Gastrocnemius medialis (tissue), 4 donors: ENCODE data around the gene MAP2K7. TPM values are rescaled to one million over a fixed set of nuclear protein-coding genes. Genes with fewer than 3 reads are reported as not detected.
A peak's percentile ranks its signal among the peaks of the same experiment; 100 is the strongest.

Experiments used
- ATAC-seq, 2 donors: fragments of 150-250 bp; one replicate each; pipeline ENCODE4 v1.9.1; 2016
- DNase-seq, 2 donors: peaks; one replicate each; pipeline ENCODE4 v3.0.0-alpha.2; 2019
- H3K27ac ChIP-seq, 4 donors: fragments of 200-600 bp; sonication (generic); 1 replicate in 1 of 4; 2 replicates in 3 of 4; pipeline ENCODE4 v1.5.1; 2016 to 2018; ENCODE audit warnings: mild to moderate bottlenecking in 2 of 4, moderate library complexity in 1 of 4
- H3K27me3 ChIP-seq, 3 donors: fragments of 200-600 bp; sonication (generic) in 2 of 3; 1 replicate in 1 of 3; 2 replicates in 2 of 3; pipeline versions ENCODE4 v1.5.1 to v1.6.0; 2016 to 2019; ENCODE audit warnings: mild to moderate bottlenecking in 1 of 3, moderate library complexity in 1 of 3
- H3K36me3 ChIP-seq, 2 donors: fragments of 200-600 bp; sonication (generic) in 1 of 2; one replicate each; pipeline ENCODE4 v1.5.1; 2017 to 2018
- H3K4me1 ChIP-seq, 2 donors: fragments of 200-600 bp; sonication (generic) in 1 of 2; one replicate each; pipeline ENCODE4 v1.5.1; 2016 to 2017; ENCODE audit warnings: mild to moderate bottlenecking in 2 of 2
- H3K4me3 ChIP-seq, 4 donors: fragments of 200-600 bp; sonication (generic) in 3 of 4; 1 replicate in 1 of 4; 2 replicates in 3 of 4; pipeline ENCODE4 v1.5.1; 2016 to 2019; ENCODE audit warnings: mild to moderate bottlenecking in 2 of 4
- H3K9me3 ChIP-seq, 3 donors: fragments of 200-600 bp; sonication (generic) in 2 of 3; 1 replicate in 1 of 3; 2 replicates in 2 of 3; pipeline ENCODE4 v1.5.1; 2016 to 2019
- CTCF ChIP-seq, 5 experiments: fragments of 450-650 bp in 3 of 5; fragments of 200-600 bp in 2 of 5; sonication (generic) in 2 of 5; IDR thresholded peaks in 4 of 5; conservative IDR thresholded peaks in 1 of 5; 1 replicate in 4 of 5; 2 replicates in 1 of 5; pipeline ENCODE4 v1.5.1; 2016 to 2019; ENCODE audit warnings: antibody characterized with exemption in 5 of 5, mild to moderate bottlenecking in 3 of 5, moderate library complexity in 3 of 5
- POLR2A ChIP-seq, 2 donors: fragments of 450-650 bp; IDR thresholded peaks; one replicate each; pipeline ENCODE4 v1.6.1; 2017; ENCODE audit warnings: antibody characterized with exemption in 2 of 2, mild to moderate bottlenecking in 2 of 2, moderate library complexity in 2 of 2
- in situ Hi-C, 4 donors: fragments of 200-750 bp; cut with MboI; loops; one replicate each; pipeline versions ENCODE4 v1.15.0 to v1.8.0; 2017; ENCODE audit warnings: low sequenced_read_pairs in 4 of 4
- intact Hi-C: fragments of 100-400 bp; cut with DNase I; formaldehyde crosslinking; loops from one replicate; pipeline ENCODE4 v1.15.1; 2023; ENCODE audit warnings: low total_unique reads
- total RNA-seq, 4 donors: library from RNA; depleted of rRNA; stranded (reverse); fragments of >200 nt; gene quantifications; one replicate each; pipeline versions ENCODE4 v1.1.0 to v1.2.3, GENCODE V29; 2016

The MAP2K7 gene
- total RNA-seq, 4 donors from 2014 or later: 17.7 to 41.7 (median 32.9) TPM

- Histone ChIP-seq H3K4me1 (peaks cover 19 to 37% of the 10 kb centered on the region in 2 donors), H3K4me3 (no peak overlapping the region), H3K27me3 (peaks cover 5 to 16% (median 6%) of the 10 kb centered on the region in 3 donors), H3K9me3 (no peaks in the 10 kb centered on the region), H3K27ac (no peak overlapping the region), H3K36me3 (peaks cover 0 to 11% of the 10 kb centered on the region in 2 donors)
- intact Hi-C loops: no loop called here
- ATAC-seq (no peak), DNase-seq (no peak)
- in situ Hi-C loops: no loop called here
- TF ChIP-seq CTCF (IDR thresholded peaks at IDR 0.05 in 4 of 5, conservative IDR thresholded peaks at IDR 0.05 in 1 of 5): no peak
- no peak for TF ChIP-seq POLR2A (IDR thresholded peaks at IDR 0.05)
Measured at GRCh38 chr19:7923295-7924191, 19.9 kb downstream of the MAP2K7 start.

GRCh38 chr19:7924241-7924640, 20.6 kb downstream of the MAP2K7 start:
- no peak overlapping the region for H3K27ac ChIP-seq
- H3K27me3 ChIP-seq: peaks cover 0 to 10% (median 0%) of the 10 kb centered on the region in 3 donors
- peaks cover 0 to 11% of the 10 kb centered on the region in 2 donors for H3K36me3 ChIP-seq
- in situ Hi-C loops: no loop called here
- no peak overlapping the region for H3K4me3 ChIP-seq
- intact Hi-C loops: no loop called here
- peaks cover 19 to 39% of the 10 kb centered on the region in 2 donors for H3K4me1 ChIP-seq
- TF ChIP-seq CTCF (IDR thresholded peaks at IDR 0.05 in 4 of 5, conservative IDR thresholded peaks at IDR 0.05 in 1 of 5): no peak
- TF ChIP-seq POLR2A (IDR thresholded peaks at IDR 0.05): no peak
- DNase-seq (no peak), ATAC-seq (no peak)
- H3K9me3 ChIP-seq: no peaks in the 10 kb centered on the region

GRCh38 chr19:7924651-7925170, 21.0 kb downstream of the MAP2K7 start:
- ATAC-seq (no peak), DNase-seq (no peak)
- in situ Hi-C loops (no loop called here), intact Hi-C loops (no loop called here)
- peak overlapping the region in 1 of 4 donors; percentile 39 for H3K4me3 ChIP-seq
- peaks cover 17 to 36% of the 10 kb centered on the region in 2 donors for H3K4me1 ChIP-seq
- peaks cover 0 to 11% of the 10 kb centered on the region in 2 donors for H3K36me3 ChIP-seq
- TF ChIP-seq CTCF (IDR thresholded peaks at IDR 0.05 in 4 of 5, conservative IDR thresholded peaks at IDR 0.05 in 1 of 5): no peak
- TF ChIP-seq POLR2A (IDR thresholded peaks at IDR 0.05): no peak
- H3K9me3 ChIP-seq: no peaks in the 10 kb centered on the region
- H3K27ac ChIP-seq: no peak overlapping the region
- H3K27me3 ChIP-seq: peaks cover 0 to 8% (median 0%) of the 10 kb centered on the region in 3 donors

- no peak overlapping the region for H3K27ac ChIP-seq
- peaks cover 0 to 11% of the 10 kb centered on the region in 2 donors for H3K36me3 ChIP-seq
- H3K9me3 ChIP-seq: no peaks in the 10 kb centered on the region
- DNase-seq: no peak
- H3K27me3 ChIP-seq: peaks cover 0 to 6% (median 0%) of the 10 kb centered on the region in 3 donors
- TF ChIP-seq POLR2A (IDR thresholded peaks at IDR 0.05) (no peak), CTCF (IDR thresholded peaks at IDR 0.05 in 4 of 5, conservative IDR thresholded peaks at IDR 0.05 in 1 of 5) (peak; percentile 61 to 84 (median 66))
- H3K4me1 ChIP-seq: peaks cover 14 to 34% of the 10 kb centered on the region in 2 donors
- intact Hi-C loops: no loop called here
- H3K4me3 ChIP-seq: peak overlapping the region in 3 of 4 donors; percentile 39 to 53 (median 43)
- in situ Hi-C loops: no loop called here
- ATAC-seq: no peak
Measured at GRCh38 chr19:7925171-7925851, 21.6 kb downstream of the MAP2K7 start.
